ENCODE results near the gene KIAA0513. TPM values are rescaled to one million over a fixed set of nuclear protein-coding genes. Genes with fewer than 3 reads are reported as not detected.
A peak's percentile ranks its signal among the peaks of the same experiment; 100 is the strongest.

The KIAA0513 gene
- total RNA-seq, 1 experiment from 2014 or later: 7.8 TPM

- CTCF ChIA-PET: interaction anchor here (1.4 kb wide), 3 partner anchors 11 to 41 kb away, joined by 3 to 7 read pairs (median 4); partner anchors contain the start of gene KIAA0513
- Mint-ChIP-seq H3K27me3 (ENCODE audit: low read depth) (no peaks in the 10 kb centered on the region), H3K4me1 (0 out of 2 replicates have a peak, but pooled peaks cover 5% of the 10 kb centered on the region), H3K36me3 (no peaks in the 10 kb centered on the region), H3K27ac (no peak overlapping the region), H3K4me3 (no peak overlapping the region), H3K9me3 (no peaks in the 10 kb centered on the region)
- POLR2A ChIA-PET: no interaction called here
- no peak for ATAC-seq
- DNase-seq (ENCODE audit: low spot score): no peak
- TF ChIP-seq, protein P1, sequence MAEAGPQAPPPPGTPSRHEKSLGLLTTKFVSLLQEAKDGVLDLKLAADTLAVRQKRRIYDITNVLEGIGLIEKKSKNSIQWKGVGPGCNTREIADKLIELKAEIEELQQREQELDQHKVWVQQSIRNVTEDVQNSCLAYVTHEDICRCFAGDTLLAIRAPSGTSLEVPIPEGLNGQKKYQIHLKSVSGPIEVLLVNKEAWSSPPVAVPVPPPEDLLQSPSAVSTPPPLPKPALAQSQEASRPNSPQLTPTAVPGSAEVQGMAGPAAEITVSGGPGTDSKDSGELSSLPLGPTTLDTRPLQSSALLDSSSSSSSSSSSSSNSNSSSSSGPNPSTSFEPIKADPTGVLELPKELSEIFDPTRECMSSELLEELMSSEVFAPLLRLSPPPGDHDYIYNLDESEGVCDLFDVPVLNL (CRISPR knock-in tag; IDR thresholded peaks at IDR 0.05; ENCODE audit: borderline replicate concordance, low read depth): no peak
- TF ChIP-seq SOX15 (CRISPR knock-in tag; IDR thresholded peaks at IDR 0.05): no peak
- no peak for TF ChIP-seq HMGA2 (CRISPR knock-in tag; IDR thresholded peaks at IDR 0.05)
- no peak for TF ChIP-seq PRRX2 (CRISPR knock-in tag; IDR thresholded peaks at IDR 0.05)
- TF ChIP-seq, protein P2, sequence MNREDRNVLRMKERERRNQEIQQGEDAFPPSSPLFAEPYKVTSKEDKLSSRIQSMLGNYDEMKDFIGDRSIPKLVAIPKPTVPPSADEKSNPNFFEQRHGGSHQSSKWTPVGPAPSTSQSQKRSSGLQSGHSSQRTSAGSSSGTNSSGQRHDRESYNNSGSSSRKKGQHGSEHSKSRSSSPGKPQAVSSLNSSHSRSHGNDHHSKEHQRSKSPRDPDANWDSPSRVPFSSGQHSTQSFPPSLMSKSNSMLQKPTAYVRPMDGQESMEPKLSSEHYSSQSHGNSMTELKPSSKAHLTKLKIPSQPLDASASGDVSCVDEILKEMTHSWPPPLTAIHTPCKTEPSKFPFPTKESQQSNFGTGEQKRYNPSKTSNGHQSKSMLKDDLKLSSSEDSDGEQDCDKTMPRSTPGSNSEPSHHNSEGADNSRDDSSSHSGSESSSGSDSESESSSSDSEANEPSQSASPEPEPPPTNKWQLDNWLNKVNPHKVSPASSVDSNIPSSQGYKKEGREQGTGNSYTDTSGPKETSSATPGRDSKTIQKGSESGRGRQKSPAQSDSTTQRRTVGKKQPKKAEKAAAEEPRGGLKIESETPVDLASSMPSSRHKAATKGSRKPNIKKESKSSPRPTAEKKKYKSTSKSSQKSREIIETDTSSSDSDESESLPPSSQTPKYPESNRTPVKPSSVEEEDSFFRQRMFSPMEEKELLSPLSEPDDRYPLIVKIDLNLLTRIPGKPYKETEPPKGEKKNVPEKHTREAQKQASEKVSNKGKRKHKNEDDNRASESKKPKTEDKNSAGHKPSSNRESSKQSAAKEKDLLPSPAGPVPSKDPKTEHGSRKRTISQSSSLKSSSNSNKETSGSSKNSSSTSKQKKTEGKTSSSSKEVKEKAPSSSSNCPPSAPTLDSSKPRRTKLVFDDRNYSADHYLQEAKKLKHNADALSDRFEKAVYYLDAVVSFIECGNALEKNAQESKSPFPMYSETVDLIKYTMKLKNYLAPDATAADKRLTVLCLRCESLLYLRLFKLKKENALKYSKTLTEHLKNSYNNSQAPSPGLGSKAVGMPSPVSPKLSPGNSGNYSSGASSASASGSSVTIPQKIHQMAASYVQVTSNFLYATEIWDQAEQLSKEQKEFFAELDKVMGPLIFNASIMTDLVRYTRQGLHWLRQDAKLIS (CRISPR knock-in tag; IDR thresholded peaks at IDR 0.05; ENCODE audit: borderline replicate concordance): no peak
- no peak for TF ChIP-seq NR3C1 (CRISPR knock-in tag; conservative IDR thresholded peaks at IDR 0.05; ENCODE audit: low read depth)
- TF ChIP-seq ZMAT4 (CRISPR knock-in tag; IDR thresholded peaks at IDR 0.05): no peak
- no peak for TF ChIP-seq ZNF416 (CRISPR knock-in tag; IDR thresholded peaks at IDR 0.05)
- no peak for TF ChIP-seq ZNF138 (CRISPR knock-in tag; conservative IDR thresholded peaks at IDR 0.05)
- TF ChIP-seq TCF7 (CRISPR knock-in tag; IDR thresholded peaks at IDR 0.05; ENCODE audit: low read depth): no peak
- TF ChIP-seq NR1H2 (CRISPR knock-in tag; IDR thresholded peaks at IDR 0.05): no peak
These were observed 18.3 kb downstream of the KIAA0513 start for GRCh38 chr16:85045641-85046471.

GRCh38 chr16:85046472-85046916 lies 18.9 kb downstream of the KIAA0513 start:
- ChIA-PET POLR2A (no interaction called here), CTCF (interaction anchor here (0.9 to 1.4 kb wide), 4 partner anchors 10 to 40 kb away, joined by 3 to 8 read pairs (median 5); partner anchors contain the start of gene KIAA0513)
- H3K4me3 Mint-ChIP-seq: no peak overlapping the region
- no peaks in the 10 kb centered on the region for H3K36me3 Mint-ChIP-seq
- DNase-seq (ENCODE audit: low spot score): no peak
- 0 out of 2 replicates have a peak, but pooled peaks cover 5% of the 10 kb centered on the region for H3K4me1 Mint-ChIP-seq
- H3K9me3 Mint-ChIP-seq: no peaks in the 10 kb centered on the region
- no peak for ATAC-seq
- no peak for TF ChIP-seq ZBTB21 (CRISPR knock-in tag; IDR thresholded peaks at IDR 0.05; ENCODE audit: borderline replicate concordance)
- no peak overlapping the region for H3K27ac Mint-ChIP-seq
- no peaks in the 10 kb centered on the region for H3K27me3 Mint-ChIP-seq (ENCODE audit: low read depth)

DNA sequence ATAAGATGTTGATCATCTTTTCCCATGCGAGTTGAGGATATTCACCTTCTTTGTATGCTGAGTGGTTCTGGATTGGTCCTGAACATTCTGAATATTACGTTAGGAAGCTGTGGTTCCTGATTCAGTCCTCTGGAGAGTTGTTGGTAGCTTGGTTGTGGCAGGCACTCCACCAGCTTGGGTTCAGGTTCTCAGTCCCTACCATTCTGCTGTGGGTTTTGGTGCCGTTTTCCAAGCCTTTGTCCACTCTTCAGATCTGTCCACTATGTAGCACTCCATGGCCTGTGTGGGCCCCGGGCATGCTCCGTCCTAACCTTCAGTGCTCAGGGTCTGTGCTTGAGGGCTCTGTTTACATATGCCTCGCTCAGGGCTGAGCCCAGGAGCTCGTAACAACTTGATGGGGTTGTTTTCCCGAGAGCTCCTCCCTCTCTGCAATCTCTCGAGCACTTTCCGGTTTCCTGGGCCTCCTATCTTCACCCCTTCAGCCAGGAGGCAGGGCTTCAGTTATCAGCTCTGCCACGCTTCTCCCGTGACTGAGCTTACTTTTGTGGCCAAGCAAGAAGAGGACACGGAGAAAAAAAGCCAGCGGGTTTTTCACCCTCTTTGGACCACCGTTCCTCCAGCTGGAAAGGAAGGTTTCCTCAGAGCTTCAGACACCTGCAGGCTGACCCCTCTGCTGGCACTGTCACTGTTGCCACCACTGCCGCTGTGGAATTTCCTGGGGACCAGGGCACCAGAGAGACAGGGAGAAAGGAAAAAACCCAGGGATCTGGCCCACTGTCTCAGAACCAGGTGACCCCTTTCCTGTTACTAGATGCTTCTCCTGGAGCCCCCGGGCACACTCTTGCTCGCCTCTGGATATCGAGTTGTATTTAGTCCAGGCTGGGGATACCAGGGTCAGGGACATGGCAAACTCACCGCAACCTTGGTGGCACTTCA lies 19.6 kb downstream of the KIAA0513 start:
- ATAC-seq: peak; percentile 47; the same call in 1 of the 2 replicates
- CTCF ChIA-PET: interaction anchor here (0.9 to 1.4 kb wide), 3 partner anchors 9 to 40 kb away, joined by 3 to 8 read pairs (median 7); no protein-coding TSS in a partner anchor
- no peak for DNase-seq (ENCODE audit: low spot score)
- Mint-ChIP-seq H3K27me3 (ENCODE audit: low read depth) (no peaks in the 10 kb centered on the region), H3K9me3 (no peaks in the 10 kb centered on the region), H3K4me1 (0 out of 2 replicates have a peak, but pooled peaks cover 5% of the 10 kb centered on the region), H3K4me3 (no peak overlapping the region), H3K36me3 (no peaks in the 10 kb centered on the region), H3K27ac (no peak overlapping the region)
- POLR2A ChIA-PET: no interaction called here
- TF ChIP-seq ZNF671 (CRISPR knock-in tag; IDR thresholded peaks at IDR 0.05): no peak
- 0 out of 2 replicates have a peak, but pooled peaks have one; percentile 21 for TF ChIP-seq GABPB1 (CRISPR knock-in tag; IDR thresholded peaks at IDR 0.05)

Data from WTC11 (cell line).